Measurements from ENCODE around the gene PTGES2.

The PTGES2 gene

GRCh38 chr9:128149001-128149701, 21.6 kb upstream of the PTGES2 start, which contains the start of gene LCN2:
Gene LCN2 (plus strand): TSS chr9:128149453. CDS start chr9:128149526, 73 bp downstream.
- Histone ChIP-seq H3K79me2 (ENCODE audit: control insufficient read depth, low read length) (no peaks in the 10 kb centered on the region), H3K9me2 (replicated peaks; ENCODE audit: control insufficient read depth, low read length) (no peaks in the 10 kb centered on the region), H3K27ac (ENCODE audit: low read depth, low read length) (no peak within 1 kb of the TSS), H3K9me3 (ENCODE audit: control insufficient read depth, insufficient read depth, low read length) (no peaks in the 10 kb centered on the region), H3K4me1 (ENCODE audit: control insufficient read depth, low read length) (no peaks in the 10 kb centered on the region), H3K27me3 (ENCODE audit: control insufficient read depth, low read length) (no peaks in the 10 kb centered on the region), H3K4me2 (ENCODE audit: low read length) (no peak within 1 kb of the TSS), H3K36me3 (ENCODE audit: control insufficient read depth, low read length) (no peaks in the 10 kb centered on the region), H4K20me1 (ENCODE audit: control insufficient read depth, insufficient read depth, low read depth, low read length) (no peaks in the 10 kb centered on the region), H3K4me3 (ENCODE audit: low read length) (no peak within 1 kb of the TSS), H3F3A (ENCODE audit: control insufficient read depth, insufficient read depth) (no peaks in the 10 kb centered on the region)
- TF ChIP-seq EZH2phosphoT487 (IDR thresholded peaks at IDR 0.05; ENCODE audit: borderline replicate concordance, low read length) = no peak
- TF ChIP-seq CTCF (IDR thresholded peaks at IDR 0.05; ENCODE audit: low read depth, low read length, poor library complexity, severe bottlenecking) = no peak

DNA sequence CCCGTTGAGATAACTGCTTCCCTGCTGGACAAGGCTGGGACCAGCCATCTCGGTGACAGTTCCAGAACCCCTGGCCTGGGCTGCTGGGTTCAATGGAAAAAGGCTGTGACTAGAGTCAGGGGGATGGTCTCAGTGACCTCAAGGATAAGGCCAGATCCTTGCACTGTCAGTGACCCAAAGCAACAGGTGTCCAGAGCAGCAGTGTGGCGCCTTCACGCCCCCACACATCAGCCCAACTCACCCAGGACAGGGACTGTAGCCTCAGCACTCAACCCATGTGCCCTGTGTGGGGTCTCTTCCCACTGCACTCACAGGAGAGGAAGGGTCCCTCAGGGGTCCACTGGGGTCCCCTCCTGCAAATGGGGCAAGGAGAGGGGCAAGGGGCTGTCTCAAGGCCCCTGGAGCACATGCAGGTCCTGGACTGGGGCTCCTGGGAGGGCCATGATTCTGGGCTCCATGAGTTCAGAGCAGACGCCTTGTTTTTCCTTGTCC, 21.0 kb upstream of the PTGES2 start:
- Histone ChIP-seq H4K20me1 (ENCODE audit: control insufficient read depth, insufficient read depth, low read depth, low read length) (no peaks in the 10 kb centered on the region), H3K27ac (ENCODE audit: low read depth, low read length) (no peak overlapping the region), H3K79me2 (ENCODE audit: control insufficient read depth, low read length) (no peaks in the 10 kb centered on the region), H3K4me3 (ENCODE audit: low read length) (no peak overlapping the region), H3K36me3 (ENCODE audit: control insufficient read depth, low read length) (no peaks in the 10 kb centered on the region), H3K27me3 (ENCODE audit: control insufficient read depth, low read length) (no peaks in the 10 kb centered on the region), H3K4me1 (ENCODE audit: control insufficient read depth, low read length) (no peaks in the 10 kb centered on the region), H3F3A (ENCODE audit: control insufficient read depth, insufficient read depth) (no peaks in the 10 kb centered on the region), H3K4me2 (ENCODE audit: low read length) (no peak overlapping the region), H3K9me3 (ENCODE audit: control insufficient read depth, insufficient read depth, low read length) (no peaks in the 10 kb centered on the region), H3K9me2 (replicated peaks; ENCODE audit: control insufficient read depth, low read length) (no peaks in the 10 kb centered on the region)
- TF ChIP-seq CTCF (IDR thresholded peaks at IDR 0.05; ENCODE audit: low read depth, low read length, poor library complexity, severe bottlenecking) = no peak
- no peak for TF ChIP-seq EZH2phosphoT487 (IDR thresholded peaks at IDR 0.05; ENCODE audit: borderline replicate concordance, low read length)

DNA sequence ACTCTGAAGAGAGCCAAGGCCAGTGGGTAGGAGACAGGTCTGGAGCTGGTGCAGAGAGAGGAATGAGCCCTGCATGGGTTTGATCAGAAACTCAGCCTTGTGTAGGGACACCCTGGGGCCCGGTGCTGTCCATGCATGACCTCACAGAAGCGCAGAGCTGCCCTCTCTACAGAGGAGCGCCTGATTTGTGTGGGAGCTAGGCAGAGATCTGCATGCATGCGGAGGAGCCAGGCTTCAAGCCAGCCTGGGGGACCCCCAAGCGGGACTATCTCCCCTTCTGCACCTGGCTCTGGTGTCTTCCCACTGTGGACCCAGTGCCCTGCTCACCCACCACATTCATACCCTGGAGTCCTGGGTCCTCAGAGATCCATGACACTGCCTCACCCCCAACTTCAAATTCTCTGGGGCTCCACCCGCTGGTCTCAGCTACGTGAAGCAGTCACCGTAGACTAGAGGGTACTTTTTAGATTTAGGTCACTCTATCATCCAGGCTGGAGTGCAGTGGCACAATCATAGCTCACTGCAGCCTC, 19.1 kb upstream of the PTGES2 start:
- Histone ChIP-seq H3K27me3 (ENCODE audit: control insufficient read depth, low read length) (0 out of 2 replicates have a peak, but pooled peaks cover 2% of the 10 kb centered on the region), H3K79me2 (ENCODE audit: control insufficient read depth, low read length) (no peaks in the 10 kb centered on the region), H3K36me3 (ENCODE audit: control insufficient read depth, low read length) (no peaks in the 10 kb centered on the region), H3K27ac (ENCODE audit: low read depth, low read length) (no peak overlapping the region), H3K4me3 (ENCODE audit: low read length) (no peak overlapping the region), H3F3A (ENCODE audit: control insufficient read depth, insufficient read depth) (no peaks in the 10 kb centered on the region), H4K20me1 (ENCODE audit: control insufficient read depth, insufficient read depth, low read depth, low read length) (no peaks in the 10 kb centered on the region), H3K9me2 (replicated peaks; ENCODE audit: control insufficient read depth, low read length) (no peaks in the 10 kb centered on the region), H3K4me1 (ENCODE audit: control insufficient read depth, low read length) (no peaks in the 10 kb centered on the region), H3K9me3 (ENCODE audit: control insufficient read depth, insufficient read depth, low read length) (no peaks in the 10 kb centered on the region), H3K4me2 (ENCODE audit: low read length) (no peak overlapping the region)
- TF ChIP-seq EZH2phosphoT487 (IDR thresholded peaks at IDR 0.05; ENCODE audit: borderline replicate concordance, low read length) = no peak
- no peak for TF ChIP-seq CTCF (IDR thresholded peaks at IDR 0.05; ENCODE audit: low read depth, low read length, poor library complexity, severe bottlenecking)
